Fibroblast of lung (primary cell): ENCODE measurements around the gene WIPI1. TPM values are rescaled to one million over a fixed set of nuclear protein-coding genes. Genes with fewer than 3 reads are reported as not detected.
A peak's percentile ranks its signal among the peaks of the same experiment; 100 is the strongest.

Source experiments
- DNase-seq, 2 donors: peaks; one replicate each; pipeline versions ENCODE4 v3.0.0 to v3.0.0-alpha.2; 2010; ENCODE audit warnings: low read depth in 2 of 2
- H2AFZ ChIP-seq: 2 replicates; pipeline ENCODE4 v1.5.1; 2012; ENCODE audit warnings: low read length, control low read depth, inconsistent platforms
- H3K27ac ChIP-seq: 2 replicates; pipeline ENCODE4 v1.5.1; 2011; ENCODE audit warnings: low read length, control low read depth; ENCODE audit not compliant: insufficient read depth
- H3K27me3 ChIP-seq: 2 replicates; pipeline ENCODE4 v1.5.1; 2011; ENCODE audit warnings: mild to moderate bottlenecking, low read length; ENCODE audit not compliant: control insufficient read depth, insufficient read depth
- H3K36me3 ChIP-seq: 2 replicates; pipeline ENCODE4 v1.5.1; 2011; ENCODE audit warnings: low read length; ENCODE audit not compliant: control insufficient read depth, insufficient read depth
- H3K4me1 ChIP-seq: 2 replicates; pipeline ENCODE4 v1.5.1; 2011; ENCODE audit warnings: low read length; ENCODE audit not compliant: control insufficient read depth, insufficient read depth; ENCODE audit errors: extremely low read depth
- H3K4me2 ChIP-seq: 2 replicates; pipeline ENCODE4 v1.5.1; 2011; ENCODE audit warnings: low read length, control low read depth; ENCODE audit not compliant: insufficient read depth; ENCODE audit errors: extremely low read depth
- H3K4me3 ChIP-seq, 4 experiments: fragments of 200-600 bp in 1 of 4; sonication (generic) in 1 of 4; replicated peaks in 1 of 4; 2 replicates each; pipeline ENCODE4 v1.5.1; 2011 to 2016; ENCODE audit warnings: low read length in 4 of 4, low read depth in 3 of 4, mild to moderate bottlenecking in 3 of 4, control low read depth in 2 of 4, inconsistent platforms in 1 of 4, mixed read lengths in 1 of 4; ENCODE audit not compliant: insufficient read depth in 1 of 4; ENCODE audit errors: control extremely low read depth in 1 of 4
- H3K79me2 ChIP-seq: 2 replicates; pipeline ENCODE4 v1.5.1; 2012; ENCODE audit warnings: mild to moderate bottlenecking, low read length, inconsistent platforms; ENCODE audit not compliant: control insufficient read depth, insufficient read depth
- H3K9ac ChIP-seq: 2 replicates; pipeline ENCODE4 v1.5.1; 2011; ENCODE audit warnings: mild to moderate bottlenecking, low read length, control low read depth; ENCODE audit not compliant: insufficient read depth
- H3K9me3 ChIP-seq: 2 replicates; pipeline ENCODE4 v1.5.1; 2012; ENCODE audit warnings: low read depth, low read length; ENCODE audit not compliant: control insufficient read depth, insufficient read depth
- H4K20me1 ChIP-seq: 2 replicates; pipeline ENCODE4 v1.5.1; 2011; ENCODE audit warnings: low read length; ENCODE audit not compliant: control insufficient read depth, insufficient read depth; ENCODE audit errors: extremely low read depth
- CTCF ChIP-seq, 2 donors: IDR thresholded peaks in 1 of 2; conservative IDR thresholded peaks in 1 of 2; 1 replicate in 1 of 2; 2 replicates in 1 of 2; pipeline ENCODE4 v1.5.1; 2011 to 2012; ENCODE audit warnings: low read length in 2 of 2, control low read depth in 1 of 2, inconsistent platforms in 1 of 2, low read depth in 1 of 2, mild to moderate bottlenecking in 1 of 2
- EZH2 ChIP-seq: IDR thresholded peaks from 2 replicates; pipeline ENCODE4 v1.5.1; 2012; ENCODE audit warnings: low read length, control low read depth, mild to moderate bottlenecking; ENCODE audit errors: missing control alignments
- polyA plus RNA-seq, 2 donors: library from polyadenylated mRNA; depleted of rRNA in 1 of 2; stranded (reverse) in 1 of 2; unstranded in 1 of 2; fragments of >200 nt; gene quantifications; 2 replicates each; pipeline ENCODE4 v1.2.1, GENCODE V29; 2011 to 2012; ENCODE audit warnings: missing spikeins in 1 of 2
- total RNA-seq: library from RNA; depleted of rRNA; stranded (reverse); fragments of >200 nt; gene quantifications from 2 replicates; pipeline ENCODE4 v1.2.1, GENCODE V29; 2014

WIPI1 gene
- total and polyA plus RNA-seq, 2 donors (not counting 1 experiment from before 2014, with no cell fraction given) = 158 to 251 TPM

DNA sequence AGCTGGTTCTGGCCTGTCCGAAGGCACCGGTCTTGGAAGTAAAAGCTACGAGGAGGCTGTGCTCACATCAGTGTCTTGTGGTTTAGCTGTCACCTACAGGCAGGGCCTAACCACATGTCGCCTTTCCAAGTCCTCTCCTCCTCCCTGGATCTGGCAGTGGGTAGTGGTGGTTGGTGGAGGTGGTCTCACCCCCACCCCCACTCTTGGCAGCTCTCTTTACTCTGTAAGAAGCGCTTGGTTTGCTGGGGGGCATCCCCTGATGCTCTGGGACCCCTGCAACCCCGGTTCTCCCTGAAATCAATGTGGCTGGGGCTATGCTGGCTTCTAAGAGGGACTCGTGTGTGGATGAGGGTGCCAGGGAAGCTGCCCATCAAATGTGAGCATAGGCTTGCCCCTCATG lies 68.3 kb downstream of the WIPI1 start:
- Histone ChIP-seq H3K9me3 (no peaks in the 10 kb centered on the region), H3K4me1 (peaks cover 11% of the 10 kb centered on the region), H3K4me2 (no peak overlapping the region), H3K79me2 (no peaks in the 10 kb centered on the region), H3K9ac (no peak overlapping the region), H3K27ac (no peak overlapping the region), H3K4me3 (no peak overlapping the region), H3K36me3 (no peaks in the 10 kb centered on the region), H4K20me1 (no peaks in the 10 kb centered on the region), H3K27me3 (no peaks in the 10 kb centered on the region), H2AFZ (no peak overlapping the region)
- no peak for DNase-seq
- no peak for TF ChIP-seq CTCF (conservative IDR thresholded peaks at IDR 0.05 in 1 of 2, IDR thresholded peaks at IDR 0.05 in 1 of 2; ENCODE audit: low read depth in 1 of 2, low read length in 2 of 2)
- TF ChIP-seq EZH2 = no peak

- no peaks in the 10 kb centered on the region for H3K9me3 ChIP-seq
- H3K36me3 ChIP-seq = no peaks in the 10 kb centered on the region
- no peaks in the 10 kb centered on the region for H3K27me3 ChIP-seq
- TF ChIP-seq CTCF (conservative IDR thresholded peaks at IDR 0.05 in 1 of 2, IDR thresholded peaks at IDR 0.05 in 1 of 2; ENCODE audit: low read depth in 1 of 2, low read length in 2 of 2) (no peak), EZH2 (no peak)
- H3K27ac ChIP-seq = no peak overlapping the region
- no peak overlapping the region for H3K4me3 ChIP-seq
- no peak overlapping the region for H2AFZ ChIP-seq
- H4K20me1 ChIP-seq = no peaks in the 10 kb centered on the region
- no peaks in the 10 kb centered on the region for H3K79me2 ChIP-seq
- no peak for DNase-seq
- H3K4me1 ChIP-seq = peaks cover 21% of the 10 kb centered on the region
- no peak overlapping the region for H3K4me2 ChIP-seq
- H3K9ac ChIP-seq = no peak overlapping the region
Measured at GRCh38 chr17:68387435-68388218, 69.7 kb downstream of the WIPI1 start.

DNA sequence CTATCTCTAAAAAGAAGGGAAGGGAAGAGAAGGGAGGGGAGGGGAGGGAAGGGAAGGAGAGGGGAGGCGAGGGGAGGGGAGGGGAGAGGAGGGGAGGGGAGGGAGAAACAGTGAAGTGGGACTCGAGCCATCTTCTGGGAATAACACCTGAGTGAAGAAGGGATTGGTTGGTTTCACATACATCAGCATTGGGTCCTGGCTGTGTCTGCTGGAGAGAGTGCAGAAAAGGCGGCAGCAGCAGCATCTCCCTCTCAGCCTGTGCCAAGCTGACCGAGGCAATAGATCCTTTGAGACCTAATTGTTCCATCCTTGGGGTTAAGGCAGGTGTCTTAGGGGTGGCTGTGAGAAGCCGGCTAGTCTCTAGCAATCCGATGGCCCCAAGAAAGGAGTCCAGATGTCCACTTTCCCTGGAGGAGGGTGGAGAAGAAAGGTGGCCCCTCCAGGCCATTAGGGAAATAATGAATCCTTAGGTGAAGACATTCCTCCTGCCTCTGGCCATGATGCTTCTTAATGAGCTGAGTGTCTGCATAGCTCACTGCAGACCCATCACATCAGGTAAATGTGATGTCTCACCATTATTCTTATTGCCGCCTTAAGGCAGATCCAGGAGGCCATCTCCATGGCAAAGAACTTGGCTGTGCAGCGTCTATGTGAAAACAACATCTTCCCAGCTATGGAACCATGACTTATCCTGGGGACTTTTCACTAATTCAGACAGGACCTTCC lies 71.6 kb downstream of the WIPI1 start:
- Histone ChIP-seq H2AFZ (no peak overlapping the region), H3K9ac (no peak overlapping the region), H3K79me2 (no peaks in the 10 kb centered on the region), H3K9me3 (no peaks in the 10 kb centered on the region), H3K27ac (peak overlapping the region; percentile 19), H3K27me3 (no peaks in the 10 kb centered on the region), H3K4me1 (peaks cover 26% of the 10 kb centered on the region), H3K4me2 (no peak overlapping the region), H3K36me3 (no peaks in the 10 kb centered on the region), H3K4me3 (no peak overlapping the region), H4K20me1 (no peaks in the 10 kb centered on the region)
- no peak for TF ChIP-seq EZH2
- DNase-seq = no peak
